DOHH2 (cell line): ENCODE data around the gene CNTLN.
"Not testable (repeated sequence)": the region's sequence is repeated elsewhere in the genome, so short reads cannot be mapped to it uniquely, and the experiment has no call there.

Experiments used
- H3F3A ChIP-seq: fragments of 200-600 bp; sonication (generic), shearing (Covaris generic); 2 replicates; pipeline ENCODE4 v1.6.0; 2016; ENCODE audit warnings: antibody characterized with exemption, mild to moderate bottlenecking; ENCODE audit not compliant: control insufficient read depth, insufficient read depth
- H3K27ac ChIP-seq: fragments of 200-600 bp; sonication (generic); 2 replicates; pipeline ENCODE4 v1.5.1; 2014; ENCODE audit warnings: low read depth, mild to moderate bottlenecking, low read length, moderate library complexity
- H3K27me3 ChIP-seq: fragments of 200-600 bp; sonication (generic); 2 replicates; pipeline ENCODE4 v1.6.1; 2014; ENCODE audit warnings: mild to moderate bottlenecking, low read length, mixed read lengths; ENCODE audit not compliant: control insufficient read depth
- H3K36me3 ChIP-seq: fragments of 200-600 bp; sonication (generic); 2 replicates; pipeline ENCODE4 v1.6.1; 2014; ENCODE audit warnings: mild to moderate bottlenecking, low read length, moderate library complexity, mixed read lengths; ENCODE audit not compliant: control insufficient read depth
- H3K4me1 ChIP-seq: fragments of 200-600 bp; sonication (generic); 2 replicates; pipeline ENCODE4 v1.6.1; 2014; ENCODE audit warnings: mild to moderate bottlenecking, low read length, mixed read lengths; ENCODE audit not compliant: control insufficient read depth
- H3K4me2 ChIP-seq: fragments of 200-600 bp; sonication (generic); 2 replicates; pipeline ENCODE4 v1.6.0; 2014; ENCODE audit warnings: mild to moderate bottlenecking, low read length, moderate library complexity
- H3K4me3 ChIP-seq: fragments of 200-600 bp; sonication (generic); 2 replicates; pipeline ENCODE4 v1.5.1; 2014; ENCODE audit warnings: mild to moderate bottlenecking, low read length, mixed read lengths
- H3K79me2 ChIP-seq: fragments of 200-600 bp; sonication (generic); 2 replicates; pipeline ENCODE4 v1.6.1; 2014; ENCODE audit warnings: mild to moderate bottlenecking, low read length, mixed read lengths; ENCODE audit not compliant: control insufficient read depth
- H3K9me2 ChIP-seq: fragments of 200-600 bp; sonication (generic); replicated peaks from 2 replicates; pipeline ENCODE4 v1.6.1; 2014; ENCODE audit warnings: mild to moderate bottlenecking, low read length, mixed read lengths; ENCODE audit not compliant: control insufficient read depth
- H3K9me3 ChIP-seq: fragments of 200-600 bp; sonication (generic); 2 replicates; pipeline ENCODE4 v1.6.1; 2014; ENCODE audit warnings: antibody characterized with exemption, low read length, mixed read lengths; ENCODE audit not compliant: control insufficient read depth, insufficient read depth
- H4K20me1 ChIP-seq: fragments of 200-600 bp; sonication (generic); 2 replicates; pipeline ENCODE4 v1.6.0; 2014; ENCODE audit warnings: low read depth, mild to moderate bottlenecking, antibody characterized with exemption, low read length, moderate library complexity; ENCODE audit not compliant: control insufficient read depth, insufficient read depth
- CTCF ChIP-seq: fragments of 200-600 bp; sonication (generic); IDR thresholded peaks from one replicate; pipeline ENCODE4 v1.5.1; 2014; ENCODE audit warnings: antibody characterized with exemption, mild to moderate bottlenecking, low read depth, low read length; ENCODE audit not compliant: poor library complexity, severe bottlenecking
- EZH2phosphoT487 ChIP-seq: fragments of 200-600 bp; sonication (generic); IDR thresholded peaks from 2 replicates; pipeline ENCODE4 v1.6.1; 2017; ENCODE audit warnings: borderline replicate concordance, mild to moderate bottlenecking, antibody characterized with exemption, low read length, moderate library complexity, mixed read lengths

The CNTLN gene

GRCh38 chr9:17332115-17332514, 197.3 kb downstream of the CNTLN start:
- Histone ChIP-seq H3K9me2 (no peaks in the 10 kb centered on the region), H3K27me3 (no peaks in the 10 kb centered on the region), H3K27ac (no peak overlapping the region), H3K79me2 (no peaks in the 10 kb centered on the region), H3F3A (no peaks in the 10 kb centered on the region), H3K36me3 (no peaks in the 10 kb centered on the region), H3K4me3 (no peak overlapping the region), H3K9me3 (no peaks in the 10 kb centered on the region), H4K20me1 (no peaks in the 10 kb centered on the region), H3K4me1 (no peaks in the 10 kb centered on the region), H3K4me2 (no peak overlapping the region)
- TF ChIP-seq EZH2phosphoT487 (no peak), CTCF (no peak)

GRCh38 chr9:17339156-17339555, 204.3 kb downstream of the CNTLN start:
- TF ChIP-seq CTCF (no peak), EZH2phosphoT487 (no peak)
- H3F3A ChIP-seq: no peaks in the 10 kb centered on the region
- H4K20me1 ChIP-seq: no peaks in the 10 kb centered on the region
- no peaks in the 10 kb centered on the region for H3K79me2 ChIP-seq
- H3K4me2 ChIP-seq: no peak overlapping the region
- H3K4me1 ChIP-seq: no peaks in the 10 kb centered on the region
- no peaks in the 10 kb centered on the region for H3K9me2 ChIP-seq
- H3K36me3 ChIP-seq: no peaks in the 10 kb centered on the region
- H3K4me3 ChIP-seq: no peak overlapping the region
- no peaks in the 10 kb centered on the region for H3K9me3 ChIP-seq
- H3K27me3 ChIP-seq: no peaks in the 10 kb centered on the region
- H3K27ac ChIP-seq: no peak overlapping the region

- no peak overlapping the region for H3K4me3 ChIP-seq
- no peak overlapping the region for H3K27ac ChIP-seq
- no peak for TF ChIP-seq CTCF
- no peak for TF ChIP-seq EZH2phosphoT487
- H3K79me2 ChIP-seq: no peaks in the 10 kb centered on the region
- H3K4me1 ChIP-seq: no peaks in the 10 kb centered on the region
- H3K9me3 ChIP-seq: no peaks in the 10 kb centered on the region
- no peaks in the 10 kb centered on the region for H3K9me2 ChIP-seq
- no peaks in the 10 kb centered on the region for H3F3A ChIP-seq
- H4K20me1 ChIP-seq: no peaks in the 10 kb centered on the region
- no peaks in the 10 kb centered on the region for H3K27me3 ChIP-seq
- H3K36me3 ChIP-seq: no peaks in the 10 kb centered on the region
- no peak overlapping the region for H3K4me2 ChIP-seq
Observed at GRCh38 chr9:17342696-17343095, 207.9 kb downstream of the CNTLN start.

- H4K20me1 ChIP-seq: no peaks in the 10 kb centered on the region
Observed at GRCh38 chr9:17349831-17350230, 215.0 kb downstream of the CNTLN start.

GRCh38 chr9:17354006-17354405, 219.2 kb downstream of the CNTLN start:
- H4K20me1 ChIP-seq, H3F3A ChIP-seq, H3K27me3 ChIP-seq, H3K9me2 ChIP-seq, H3K4me1 ChIP-seq, H3K36me3 ChIP-seq, H3K4me3 ChIP-seq, H3K79me2 ChIP-seq, H3K9me3 ChIP-seq, H3K27ac ChIP-seq, H3K4me2 ChIP-seq: not testable (repeated sequence)

More at GRCh38 chr9:17349831-17350230, 215.0 kb downstream of the CNTLN start:
- Histone ChIP-seq H3K9me2 (no peaks in the 10 kb centered on the region), H3K4me3 (no peak overlapping the region), H3K36me3 (no peaks in the 10 kb centered on the region), H3K4me1 (no peaks in the 10 kb centered on the region), H3K9me3 (no peaks in the 10 kb centered on the region), H3K27ac (no peak overlapping the region), H3F3A (no peaks in the 10 kb centered on the region), H3K27me3 (no peaks in the 10 kb centered on the region), H3K4me2 (no peak overlapping the region), H3K79me2 (no peaks in the 10 kb centered on the region)
- TF ChIP-seq EZH2phosphoT487 (no peak), CTCF (no peak)
